KMS-11 (cell line): ENCODE measurements around the gene CDK8.

Experiments used
- H2AFZ ChIP-seq: fragments of 200-600 bp; sonication (generic); 2 replicates; pipeline ENCODE4 v1.6.1; 2016; ENCODE audit warnings: antibody characterized with exemption, mixed run types, low read depth
- H3K27ac ChIP-seq: fragments of 200-600 bp; sonication (generic); 2 replicates; pipeline ENCODE4 v1.6.1; 2016; ENCODE audit warnings: mild to moderate bottlenecking, mixed run types
- H3K27me3 ChIP-seq: fragments of 200-600 bp; sonication (generic); 2 replicates; pipeline ENCODE4 v1.6.1; 2017; ENCODE audit warnings: mild to moderate bottlenecking, low read depth, mixed run types, moderate library complexity; ENCODE audit not compliant: insufficient read depth
- H3K36me3 ChIP-seq: fragments of 200-600 bp; sonication (generic); 2 replicates; pipeline ENCODE4 v1.6.1; 2017; ENCODE audit warnings: mild to moderate bottlenecking, mixed run types; ENCODE audit not compliant: insufficient read depth
- H3K4me1 ChIP-seq: fragments of 200-600 bp; sonication (generic); 2 replicates; pipeline ENCODE4 v1.6.1; 2016; ENCODE audit warnings: mild to moderate bottlenecking, low read depth, mixed run types; ENCODE audit not compliant: poor library complexity, severe bottlenecking
- H3K4me2 ChIP-seq: fragments of 200-600 bp; sonication (generic); 2 replicates; pipeline ENCODE4 v1.7.0; 2016; ENCODE audit warnings: mild to moderate bottlenecking, mixed run types
- H3K4me3 ChIP-seq: fragments of 200-600 bp; sonication (generic); IDR thresholded peaks from 2 replicates; pipeline ENCODE4 v1.6.1; 2017; ENCODE audit warnings: low read depth, low read length, mixed read lengths; ENCODE audit not compliant: insufficient read depth
- H3K79me2 ChIP-seq: fragments of 200-600 bp; sonication (generic); 2 replicates; pipeline ENCODE4 v1.6.1; 2016; ENCODE audit warnings: low read depth, mixed run types; ENCODE audit not compliant: insufficient read depth
- H3K9ac ChIP-seq: fragments of 200-600 bp; sonication (generic); 2 replicates; pipeline ENCODE4 v1.6.1; 2016; ENCODE audit warnings: mild to moderate bottlenecking, mixed run types
- H4K20me1 ChIP-seq: fragments of 200-600 bp; sonication (generic); 2 replicates; pipeline ENCODE4 v1.6.1; 2016; ENCODE audit warnings: mild to moderate bottlenecking, mixed run types; ENCODE audit not compliant: insufficient read depth
- CTCF ChIP-seq: fragments of 200-600 bp; sonication (generic); conservative IDR thresholded peaks from 2 replicates; pipeline ENCODE4 v1.6.1; 2017; ENCODE audit warnings: low read depth, mild to moderate bottlenecking, antibody characterized with exemption, low read length, moderate library complexity, mixed read lengths

Gene CDK8

GRCh38 chr13:26423629-26424028 lies 169.7 kb downstream of the CDK8 start:
- Histone ChIP-seq H3K27me3 (no peaks in the 10 kb centered on the region), H3K36me3 (no peaks in the 10 kb centered on the region), H3K4me2 (no peak overlapping the region), H3K4me3 (no peak overlapping the region), H4K20me1 (no peaks in the 10 kb centered on the region), H2AFZ (no peak overlapping the region), H3K27ac (no peak overlapping the region), H3K9ac (no peak overlapping the region), H3K4me1 (no peaks in the 10 kb centered on the region), H3K79me2 (no peaks in the 10 kb centered on the region)
- TF ChIP-seq CTCF: no peak

GRCh38 chr13:26424181-26424580 lies 170.3 kb downstream of the CDK8 start:
- H3K4me1 ChIP-seq: no peaks in the 10 kb centered on the region
- TF ChIP-seq CTCF: no peak
- H3K4me3 ChIP-seq: no peak overlapping the region
- no peaks in the 10 kb centered on the region for H4K20me1 ChIP-seq
- no peaks in the 10 kb centered on the region for H3K27me3 ChIP-seq
- H3K27ac ChIP-seq: no peak overlapping the region
- H3K36me3 ChIP-seq: no peaks in the 10 kb centered on the region
- H3K79me2 ChIP-seq: no peaks in the 10 kb centered on the region
- no peak overlapping the region for H2AFZ ChIP-seq
- H3K9ac ChIP-seq: no peak overlapping the region
- no peak overlapping the region for H3K4me2 ChIP-seq

- H3K9ac ChIP-seq: no peak overlapping the region
- H3K4me2 ChIP-seq: no peak overlapping the region
- H4K20me1 ChIP-seq: no peaks in the 10 kb centered on the region
- no peaks in the 10 kb centered on the region for H3K79me2 ChIP-seq
- H3K4me1 ChIP-seq: no peaks in the 10 kb centered on the region
- no peaks in the 10 kb centered on the region for H3K36me3 ChIP-seq
- H2AFZ ChIP-seq: no peak overlapping the region
- H3K27ac ChIP-seq: no peak overlapping the region
- TF ChIP-seq CTCF: no peak
- H3K4me3 ChIP-seq: no peak overlapping the region
- no peaks in the 10 kb centered on the region for H3K27me3 ChIP-seq
Observed at GRCh38 chr13:26425443-26426358, 171.8 kb downstream of the CDK8 start.

GRCh38 chr13:26433776-26434175 lies 179.8 kb downstream of the CDK8 start:
- Histone ChIP-seq H3K27me3 (no peaks in the 10 kb centered on the region), H3K4me2 (no peak overlapping the region), H3K9ac (no peak overlapping the region), H3K4me3 (no peak overlapping the region), H2AFZ (no peak overlapping the region), H4K20me1 (no peaks in the 10 kb centered on the region), H3K36me3 (no peaks in the 10 kb centered on the region), H3K79me2 (no peaks in the 10 kb centered on the region), H3K27ac (no peak overlapping the region), H3K4me1 (no peaks in the 10 kb centered on the region)
- no peak for TF ChIP-seq CTCF
